GM23338 (cell line): ENCODE results near the gene SRSF1. TPM values are rescaled to one million over a fixed set of nuclear protein-coding genes. Genes with fewer than 3 reads are reported as not detected.

Experiments
- ATAC-seq: fragments of 200-7000 bp; cut with Tn5 transposase; 3 replicates; pipeline ENCODE4 v1.9.1; 2020
- DNase-seq: peaks from one replicate; pipeline ENCODE4 v3.0.0-alpha.2; 2015; ENCODE audit warnings: low spot score
- H2AFZ ChIP-seq: fragments of 200-600 bp; sonication (generic); 2 replicates; pipeline ENCODE4 v1.8.0; 2016; ENCODE audit warnings: antibody characterized with exemption, mild to moderate bottlenecking, moderate library complexity
- H3F3A ChIP-seq: fragments of 200-600 bp; sonication (generic); replicated peaks from 2 replicates; pipeline ENCODE4 v1.8.0; 2017; ENCODE audit warnings: antibody characterized with exemption, mixed run types, low read depth
- H3K27ac ChIP-seq: fragments of 200-600 bp; sonication (generic); 2 replicates; pipeline ENCODE4 v1.6.1; 2016; ENCODE audit warnings: low read depth
- H3K27me3 ChIP-seq: fragments of 200-600 bp; sonication (generic); 2 replicates; pipeline ENCODE4 v1.8.0; 2016; ENCODE audit warnings: mild to moderate bottlenecking, mixed run types, moderate library complexity; ENCODE audit not compliant: insufficient read depth
- H3K36me3 ChIP-seq: fragments of 200-600 bp; sonication (generic); 2 replicates; pipeline ENCODE4 v1.8.0; 2016; ENCODE audit warnings: mild to moderate bottlenecking; ENCODE audit not compliant: insufficient read depth
- H3K4me1 ChIP-seq: fragments of 200-600 bp; sonication (generic); 2 replicates; pipeline ENCODE4 v1.8.0; 2016; ENCODE audit warnings: mild to moderate bottlenecking, moderate library complexity; ENCODE audit not compliant: insufficient read depth
- H3K4me2 ChIP-seq: fragments of 200-600 bp; sonication (generic); 2 replicates; pipeline ENCODE4 v1.7.1; 2017; ENCODE audit warnings: mixed run types
- H3K4me3 ChIP-seq: fragments of 200-600 bp; sonication (generic); 2 replicates; pipeline ENCODE4 v1.6.1; 2016; ENCODE audit warnings: mixed run types
- H3K79me2 ChIP-seq: fragments of 200-600 bp; sonication (generic); replicated peaks from 2 replicates; pipeline ENCODE4 v1.8.0; 2017; ENCODE audit warnings: mild to moderate bottlenecking; ENCODE audit not compliant: insufficient read depth
- H3K9me2 ChIP-seq: fragments of 200-600 bp; sonication (generic); 2 replicates; pipeline ENCODE4 v1.8.0; 2017; ENCODE audit not compliant: insufficient read depth
- H4K20me1 ChIP-seq: fragments of 200-600 bp; sonication (generic); replicated peaks from 2 replicates; pipeline ENCODE4 v1.8.0; 2017; ENCODE audit warnings: mild to moderate bottlenecking; ENCODE audit not compliant: insufficient read depth
- H3K27ac Mint-ChIP-seq: 2 replicates; pipeline ENCODE4 v1.8.0; 2020; ENCODE audit warnings: inconsistent platforms, mild to moderate bottlenecking, moderate library complexity, mixed read lengths
- H3K27me3 Mint-ChIP-seq: 3 replicates; pipeline ENCODE4 v1.8.0; 2022; ENCODE audit warnings: low read depth, mild to moderate bottlenecking, moderate library complexity, mixed read lengths, inconsistent platforms; ENCODE audit not compliant: insufficient read depth, poor library complexity
- H3K36me3 Mint-ChIP-seq: 3 replicates; pipeline ENCODE4 v1.8.0; 2021; ENCODE audit warnings: low read depth, mild to moderate bottlenecking, inconsistent platforms, moderate library complexity, mixed read lengths
- H3K4me1 Mint-ChIP-seq: 3 replicates; pipeline ENCODE4 v1.8.0; 2020; ENCODE audit warnings: mild to moderate bottlenecking, inconsistent platforms, mixed read lengths
- H3K4me3 Mint-ChIP-seq: 3 replicates; pipeline ENCODE4 v1.8.0; 2021; ENCODE audit warnings: moderate library complexity, mild to moderate bottlenecking, inconsistent platforms, mixed read lengths
- H3K9me3 Mint-ChIP-seq: 3 replicates; pipeline ENCODE4 v1.8.0; 2020; ENCODE audit warnings: moderate library complexity, mild to moderate bottlenecking, inconsistent platforms, mixed read lengths
- CREB1 ChIP-seq: fragments of 250-450 bp; sonication (Bioruptor Pico); IDR thresholded peaks from 2 replicates; pipeline ENCODE4 v1.5.0; 2020; ENCODE audit warnings: low read depth, mild to moderate bottlenecking, moderate library complexity
- ETS1 ChIP-seq: IDR thresholded peaks from 2 replicates; pipeline ENCODE4 v1.6.1; 2016; ENCODE audit warnings: antibody characterized with exemption
- EZH2phosphoT487 ChIP-seq: fragments of 200-600 bp; sonication (generic); IDR thresholded peaks from one replicate; pipeline ENCODE4 v1.8.1; 2018; ENCODE audit warnings: antibody characterized with exemption; ENCODE audit not compliant: unreplicated experiment
- POLR2AphosphoS5 ChIP-seq: IDR thresholded peaks from 2 replicates; pipeline ENCODE4 v1.6.1; 2016; ENCODE audit warnings: antibody characterized with exemption, low read depth
- ZNF331 ChIP-seq: fragments of 250-450 bp; sonication (Bioruptor Pico); IDR thresholded peaks from 2 replicates; pipeline ENCODE4 v1.5.0; 2020; ENCODE audit warnings: low read depth, mild to moderate bottlenecking, moderate library complexity
- ZNF462 ChIP-seq: fragments of 250-450 bp; sonication (Bioruptor Pico); IDR thresholded peaks from 2 replicates; pipeline ENCODE4 v1.5.0; 2020; ENCODE audit warnings: mild to moderate bottlenecking, moderate library complexity
- polyA plus RNA-seq: library from polyadenylated mRNA; unstranded; fragments of >200 nt; fragmentation: Nextera tagmentation; extraction: Ambion mirVana; gene quantifications from 2 replicates; pipeline ENCODE4 v1.2.1, GENCODE V29; 2016
- total RNA-seq: library from RNA; depleted of rRNA; stranded (reverse); fragments of >200 nt; shearing (Covaris generic); gene quantifications from 2 replicates; pipeline ENCODE4 v1.2.3, GENCODE V29; 2014

Gene SRSF1
- total and polyA plus RNA-seq, 2 experiments from 2014 or later = 413 to 584 TPM

- no peaks in the 10 kb centered on the region for H3K36me3 ChIP-seq
- no peak overlapping the region for H2AFZ ChIP-seq
- H3K27ac Mint-ChIP-seq = no peak overlapping the region
- H3K4me3 Mint-ChIP-seq = no peak overlapping the region
- no peaks in the 10 kb centered on the region for H3K9me3 Mint-ChIP-seq
- H4K20me1 ChIP-seq = no peaks in the 10 kb centered on the region
- H3F3A ChIP-seq = 0 out of 2 replicates have a peak, but pooled peaks cover 2% of the 10 kb centered on the region
- DNase-seq (no peak), ATAC-seq (no peak)
- H3K79me2 ChIP-seq = no peaks in the 10 kb centered on the region
- H3K4me2 ChIP-seq = no peak overlapping the region
- no peak overlapping the region for H3K4me3 ChIP-seq
- peaks cover 8% of the 10 kb centered on the region for H3K27me3 Mint-ChIP-seq
- H3K9me2 ChIP-seq = no peaks in the 10 kb centered on the region
- no peaks in the 10 kb centered on the region for H3K36me3 Mint-ChIP-seq
- TF ChIP-seq ZNF462 (CRISPR knock-in tag) (no peak), POLR2AphosphoS5 (no peak), EZH2phosphoT487 (no peak), ETS1 (no peak), ZNF331 (CRISPR knock-in tag) (no peak), CREB1 (CRISPR knock-in tag) (no peak)
- H3K4me1 Mint-ChIP-seq = peaks cover 10% of the 10 kb centered on the region
- no peaks in the 10 kb centered on the region for H3K4me1 ChIP-seq
- peaks cover 5% of the 10 kb centered on the region for H3K27me3 ChIP-seq
- no peak overlapping the region for H3K27ac ChIP-seq
Observed at GRCh38 chr17:57962279-57963148, 44.5 kb downstream of the SRSF1 start.
